Measurements from ENCODE around the gene PCDHA7.
A peak's percentile ranks its signal among the peaks of the same experiment; 100 is the strongest.
"Not testable (repeated sequence)": the region's sequence is repeated elsewhere in the genome, so short reads cannot be mapped to it uniquely, and the experiment has no call there.

Gene PCDHA7

DNA sequence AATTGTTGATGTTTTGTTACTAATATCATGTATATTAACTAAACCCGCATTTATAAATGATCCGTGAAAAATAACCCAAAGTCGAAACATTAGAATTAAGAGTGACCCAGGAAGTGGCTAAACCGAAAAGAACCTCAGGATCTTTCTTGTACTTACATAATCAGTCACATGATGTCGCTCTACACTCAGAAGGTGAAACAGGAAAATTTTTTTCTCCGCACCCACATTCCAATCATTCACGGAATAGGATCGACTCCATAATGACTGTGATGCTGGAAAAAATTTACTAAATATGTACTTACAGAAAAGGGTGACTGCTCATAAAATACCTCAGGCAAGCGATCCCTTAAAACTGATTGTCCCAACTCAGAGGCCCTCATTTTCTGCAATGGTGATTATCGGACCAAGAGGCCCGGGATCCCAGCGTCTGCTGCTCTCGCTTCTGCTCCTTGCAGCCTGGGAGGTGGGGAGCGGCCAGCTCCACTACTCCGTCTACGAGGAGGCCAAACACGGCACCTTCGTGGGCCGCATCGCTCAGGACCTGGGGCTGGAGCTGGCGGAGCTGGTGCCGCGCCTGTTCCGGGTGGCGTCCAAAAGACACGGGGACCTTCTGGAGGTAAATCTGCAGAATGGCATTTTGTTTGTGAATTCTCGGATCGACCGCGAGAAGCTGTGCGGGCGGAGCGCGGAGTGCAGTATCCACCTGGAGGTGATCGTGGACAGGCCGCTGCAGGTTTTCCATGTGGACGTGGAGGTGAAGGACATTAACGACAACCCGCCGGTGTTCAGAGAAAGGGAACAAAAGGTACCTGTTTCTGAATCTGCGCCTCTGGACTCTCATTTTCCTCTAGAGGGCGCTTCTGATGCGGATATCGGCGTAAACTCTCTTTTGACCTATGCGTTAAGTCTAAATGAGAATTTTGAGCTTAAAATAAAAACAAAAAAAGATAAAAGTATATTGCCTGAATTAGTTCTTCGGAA is 41.3 kb downstream of the PCDHA7 start, which contains the start of gene PCDHA12:
Gene PCDHA12, plus strand, starts transcription at position 224 of the 981 bp plus-strand sequence. Its CDS starts 165 bp downstream, at position 389.
- peaks cover 3% of the 10 kb centered on the region; the same call in 1 of the 2 replicates for H3K4me1 ChIP-seq (ENCODE audit: control insufficient read depth, insufficient read depth, low read length)
- H3K4me3 ChIP-seq (ENCODE audit: low read depth, low read length): peak within 1 kb of the TSS; percentile 89
- H3K9ac ChIP-seq (ENCODE audit: low read length): peak within 1 kb of the TSS; percentile 90
- H3K27me3 ChIP-seq (ENCODE audit: control insufficient read depth, insufficient read depth, low read length): no peaks in the 10 kb centered on the region
- H3K27ac ChIP-seq (ENCODE audit: low read depth, low read length): peak within 1 kb of the TSS; percentile 74; the same call in 1 of the 2 replicates
- peaks cover 11% of the 10 kb centered on the region; the same call in 1 of the 2 replicates for H3K36me3 ChIP-seq (ENCODE audit: control insufficient read depth, insufficient read depth, low read length)
- H3K9me3 ChIP-seq (ENCODE audit: control insufficient read depth, insufficient read depth, low read depth, low read length): no peaks in the 10 kb centered on the region

DNA sequence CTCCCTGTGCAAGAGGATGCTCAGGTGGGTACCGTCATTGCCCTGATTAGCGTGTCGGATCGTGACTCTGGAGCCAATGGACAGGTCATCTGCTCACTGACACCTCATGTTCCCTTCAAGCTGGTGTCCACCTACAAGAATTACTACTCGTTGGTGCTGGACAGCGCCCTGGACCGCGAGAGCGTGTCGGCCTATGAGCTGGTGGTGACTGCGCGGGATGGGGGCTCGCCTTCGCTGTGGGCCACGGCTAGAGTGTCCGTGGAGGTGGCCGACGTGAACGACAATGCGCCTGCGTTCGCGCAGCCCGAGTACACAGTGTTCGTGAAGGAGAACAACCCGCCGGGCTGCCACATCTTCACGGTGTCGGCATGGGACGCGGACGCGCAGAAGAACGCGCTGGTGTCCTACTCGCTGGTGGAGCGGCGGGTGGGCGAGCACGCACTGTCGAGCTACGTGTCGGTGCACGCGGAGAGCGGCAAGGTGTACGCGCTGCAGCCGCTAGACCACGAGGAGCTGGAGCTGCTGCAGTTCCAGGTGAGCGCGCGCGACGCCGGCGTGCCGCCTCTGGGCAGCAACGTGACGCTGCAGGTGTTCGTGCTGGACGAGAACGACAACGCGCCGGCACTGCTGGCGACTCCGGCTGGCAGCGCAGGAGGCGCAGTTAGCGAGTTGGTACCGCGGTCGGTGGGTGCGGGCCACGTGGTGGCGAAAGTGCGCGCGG is 42.6 kb downstream of the PCDHA7 start:
- H3K4me1 ChIP-seq (ENCODE audit: control insufficient read depth, insufficient read depth, low read length); H3K36me3 ChIP-seq (ENCODE audit: control insufficient read depth, insufficient read depth, low read length); H3K27me3 ChIP-seq (ENCODE audit: control insufficient read depth, insufficient read depth, low read length); H3K9me3 ChIP-seq (ENCODE audit: control insufficient read depth, insufficient read depth, low read depth, low read length); H3K9ac ChIP-seq (ENCODE audit: low read length); H3K27ac ChIP-seq (ENCODE audit: low read depth, low read length); H3K4me3 ChIP-seq (ENCODE audit: low read depth, low read length): not testable (repeated sequence)

DNA sequence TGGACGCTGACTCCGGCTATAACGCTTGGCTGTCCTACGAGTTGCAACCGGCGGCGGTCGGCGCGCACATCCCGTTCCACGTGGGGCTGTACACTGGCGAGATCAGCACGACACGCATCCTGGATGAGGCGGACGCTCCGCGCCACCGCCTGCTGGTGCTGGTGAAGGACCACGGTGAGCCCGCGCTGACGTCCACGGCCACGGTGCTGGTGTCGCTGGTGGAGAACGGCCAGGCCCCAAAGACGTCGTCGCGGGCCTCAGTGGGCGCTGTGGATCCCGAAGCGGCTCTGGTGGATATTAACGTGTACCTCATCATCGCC is 43.2 kb downstream of the PCDHA7 start:
- no peak overlapping the region for H3K4me3 ChIP-seq (ENCODE audit: low read depth, low read length)
- H3K9me3 ChIP-seq (ENCODE audit: control insufficient read depth, insufficient read depth, low read depth, low read length): no peaks in the 10 kb centered on the region
- H3K36me3 ChIP-seq (ENCODE audit: control insufficient read depth, insufficient read depth, low read length): 0 out of 2 replicates have a peak, but pooled peaks cover 2% of the 10 kb centered on the region
- H3K9ac ChIP-seq (ENCODE audit: low read length): no peak overlapping the region
- H3K27ac ChIP-seq (ENCODE audit: low read depth, low read length): no peak overlapping the region
- peaks cover 3% of the 10 kb centered on the region; the same call in 1 of the 2 replicates for H3K4me1 ChIP-seq (ENCODE audit: control insufficient read depth, insufficient read depth, low read length)
- H3K27me3 ChIP-seq (ENCODE audit: control insufficient read depth, insufficient read depth, low read length): no peaks in the 10 kb centered on the region

DNA sequence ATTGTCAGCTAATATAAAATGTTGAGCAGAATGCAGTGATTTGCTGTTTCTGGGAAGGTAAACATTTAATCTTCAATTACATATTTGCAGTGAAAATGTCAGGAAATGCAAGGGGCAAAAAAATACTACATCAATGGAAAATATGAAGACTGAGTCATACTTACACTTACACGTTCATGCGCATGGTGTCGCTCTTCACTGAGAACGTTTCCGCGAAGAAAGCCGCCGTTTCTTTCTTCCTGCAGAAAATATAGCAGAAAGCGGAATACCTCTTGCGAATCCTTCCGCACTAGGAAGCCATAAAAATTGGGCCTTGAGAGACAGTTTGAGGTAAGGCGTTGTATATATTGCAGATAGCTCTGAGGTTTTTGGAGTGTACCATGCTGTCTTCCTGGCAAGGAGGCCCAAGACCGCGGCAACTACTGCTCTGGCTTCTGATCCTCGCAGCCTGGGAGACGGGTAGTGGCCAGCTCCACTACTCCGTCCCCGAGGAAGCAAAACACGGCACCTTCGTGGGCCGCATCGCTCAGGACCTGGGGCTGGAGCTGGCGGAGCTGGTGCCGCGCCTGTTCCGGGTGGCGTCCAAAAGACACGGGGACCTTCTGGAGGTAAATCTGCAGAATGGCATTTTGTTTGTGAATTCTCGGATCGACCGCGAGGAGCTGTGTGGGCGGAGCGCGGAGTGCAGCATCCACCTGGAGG is 48.0 kb downstream of the PCDHA7 start, which contains the start of gene PCDHA13:
Gene PCDHA13, plus strand, starts transcription at position 236 of the 702 bp plus-strand sequence. Its CDS starts 145 bp downstream, at position 381.
- Histone ChIP-seq H3K4me1 (ENCODE audit: control insufficient read depth, insufficient read depth, low read length) (no peaks in the 10 kb centered on the region), H3K4me3 (ENCODE audit: low read depth, low read length) (peak within 1 kb of the TSS; percentile 55), H3K27me3 (ENCODE audit: control insufficient read depth, insufficient read depth, low read length) (no peaks in the 10 kb centered on the region), H3K27ac (ENCODE audit: low read depth, low read length) (no peak within 1 kb of the TSS), H3K36me3 (ENCODE audit: control insufficient read depth, insufficient read depth, low read length) (0 out of 2 replicates have a peak, but pooled peaks cover 2% of the 10 kb centered on the region), H3K9ac (ENCODE audit: low read length) (peak within 1 kb of the TSS; percentile 47), H3K9me3 (ENCODE audit: control insufficient read depth, insufficient read depth, low read depth, low read length) (no peaks in the 10 kb centered on the region)

DNA sequence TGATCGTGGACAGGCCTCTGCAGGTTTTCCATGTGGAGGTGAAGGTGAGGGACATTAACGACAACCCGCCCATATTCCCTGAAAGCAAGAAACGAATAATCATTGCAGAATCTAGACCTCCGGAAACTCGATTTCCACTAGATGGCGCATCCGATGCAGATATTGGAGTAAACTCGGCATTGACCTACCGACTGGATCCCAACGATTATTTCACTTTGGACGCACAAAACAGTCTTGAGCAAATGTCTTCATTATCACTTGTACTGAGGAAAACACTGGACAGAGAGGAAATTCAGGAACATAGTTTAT is 48.5 kb downstream of the PCDHA7 start:
- peak overlapping the region; percentile 55 for H3K4me3 ChIP-seq (ENCODE audit: low read depth, low read length)
- H3K27ac ChIP-seq (ENCODE audit: low read depth, low read length): no peak overlapping the region
- 0 out of 2 replicates have a peak, but pooled peaks cover under 1% of the 10 kb centered on the region for H3K36me3 ChIP-seq (ENCODE audit: control insufficient read depth, insufficient read depth, low read length)
- H3K9me3 ChIP-seq (ENCODE audit: control insufficient read depth, insufficient read depth, low read depth, low read length): no peaks in the 10 kb centered on the region
- H3K9ac ChIP-seq (ENCODE audit: low read length): no peak overlapping the region
- no peaks in the 10 kb centered on the region for H3K27me3 ChIP-seq (ENCODE audit: control insufficient read depth, insufficient read depth, low read length)
- no peaks in the 10 kb centered on the region for H3K4me1 ChIP-seq (ENCODE audit: control insufficient read depth, insufficient read depth, low read length)

DNA sequence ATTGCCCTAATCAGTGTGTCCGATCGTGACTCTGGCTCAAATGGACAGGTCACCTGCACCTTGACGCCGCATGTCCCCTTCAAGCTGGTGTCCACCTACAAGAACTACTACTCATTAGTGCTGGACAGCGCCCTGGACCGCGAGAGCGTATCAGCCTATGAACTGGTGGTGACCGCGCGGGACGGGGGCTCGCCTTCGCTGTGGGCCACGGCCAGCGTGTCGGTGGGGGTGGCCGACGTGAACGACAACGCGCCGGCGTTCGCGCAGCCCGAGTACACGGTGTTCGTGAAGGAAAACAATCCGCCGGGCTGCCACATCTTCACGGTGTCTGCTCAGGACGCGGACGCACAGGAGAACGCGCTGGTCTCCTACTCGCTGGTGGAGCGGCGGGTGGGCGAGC is 49.3 kb downstream of the PCDHA7 start:
- H3K9me3 ChIP-seq (ENCODE audit: control insufficient read depth, insufficient read depth, low read depth, low read length): no peaks in the 10 kb centered on the region
- H3K4me3 ChIP-seq (ENCODE audit: low read depth, low read length): no peak overlapping the region
- H3K27ac ChIP-seq (ENCODE audit: low read depth, low read length): no peak overlapping the region
- H3K27me3 ChIP-seq (ENCODE audit: control insufficient read depth, insufficient read depth, low read length): no peaks in the 10 kb centered on the region
- no peaks in the 10 kb centered on the region for H3K36me3 ChIP-seq (ENCODE audit: control insufficient read depth, insufficient read depth, low read length)
- no peaks in the 10 kb centered on the region for H3K4me1 ChIP-seq (ENCODE audit: control insufficient read depth, insufficient read depth, low read length)
- no peak overlapping the region for H3K9ac ChIP-seq (ENCODE audit: low read length)

DNA sequence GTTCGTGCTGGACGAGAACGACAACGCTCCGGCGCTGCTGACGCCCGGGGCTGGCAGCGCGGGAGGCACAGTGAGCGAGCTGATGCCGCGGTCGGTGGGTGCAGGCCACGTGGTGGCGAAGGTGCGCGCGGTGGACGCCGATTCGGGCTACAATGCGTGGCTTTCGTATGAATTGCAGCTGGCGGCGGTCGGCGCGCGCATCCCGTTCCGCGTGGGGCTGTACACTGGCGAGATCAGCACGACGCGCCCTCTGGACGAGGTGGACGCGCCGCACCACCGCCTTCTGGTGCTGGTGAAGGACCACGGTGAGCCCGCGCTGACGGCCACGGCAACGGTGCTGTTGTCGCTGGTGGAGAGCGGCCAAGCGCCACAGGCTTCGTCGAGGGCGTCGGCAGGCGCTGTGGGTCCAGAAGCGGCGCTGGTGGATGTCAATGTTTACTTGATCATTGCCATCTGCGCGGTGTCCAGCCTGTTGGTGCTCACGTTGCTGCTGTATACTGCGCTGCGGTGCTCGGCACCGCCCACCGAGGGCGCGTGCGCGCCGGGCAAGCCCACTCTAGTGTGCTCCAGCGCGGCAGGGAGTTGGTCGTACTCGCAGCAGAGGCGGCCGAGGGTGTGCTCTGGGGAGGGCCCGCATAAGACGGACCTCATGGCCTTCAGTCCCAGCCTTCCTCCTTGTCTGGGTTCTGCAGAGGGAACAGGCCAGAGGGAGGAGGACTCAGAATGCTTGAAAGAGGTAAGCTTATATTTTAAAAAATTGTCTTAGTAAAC is 50.0 kb downstream of the PCDHA7 start:
- no peak overlapping the region for H3K4me3 ChIP-seq (ENCODE audit: low read depth, low read length)

More for the DNA sequence above, 50.0 kb downstream of the PCDHA7 start:
- Histone ChIP-seq H3K9me3 (ENCODE audit: control insufficient read depth, insufficient read depth, low read depth, low read length) (no peaks in the 10 kb centered on the region), H3K27me3 (ENCODE audit: control insufficient read depth, insufficient read depth, low read length) (no peaks in the 10 kb centered on the region), H3K27ac (ENCODE audit: low read depth, low read length) (no peak overlapping the region), H3K9ac (ENCODE audit: low read length) (no peak overlapping the region), H3K4me1 (ENCODE audit: control insufficient read depth, insufficient read depth, low read length) (no peaks in the 10 kb centered on the region), H3K36me3 (ENCODE audit: control insufficient read depth, insufficient read depth, low read length) (no peaks in the 10 kb centered on the region)

Measured in HUES6 (cell line).